Pancreas (tissue), 10 donors: ENCODE data around the gene UTP11. TPM values are rescaled to one million over a fixed set of nuclear protein-coding genes. Genes with fewer than 3 reads are reported as not detected.

Experiments
- ATAC-seq, 4 donors: fragments of 200-7000 bp; cut with Tn5 transposase; one replicate each; pipeline versions ENCODE4 v1.8.0 to v1.9.1; 2020; ENCODE audit warnings: mild to moderate bottlenecking in 4 of 4, moderate library complexity in 4 of 4
- DNase-seq, 6 donors: peaks; one replicate each; pipeline ENCODE4 v3.0.0-alpha.2; 2020
- FAIRE-seq: peaks from 2 replicates; lab custom pipeline; 2012; peaks lifted over from hg19 to GRCh38; lab: Jason Lieb, UNC
- H3K27ac ChIP-seq, 4 donors: fragments of 200-600 bp; sonication (generic); 1 replicate in 3 of 4; 2 replicates in 1 of 4; pipeline versions ENCODE4 v1.5.0 to v1.8.0; 2020
- H3K27me3 ChIP-seq, 4 donors: fragments of 200-600 bp; one replicate each; pipeline ENCODE4 v1.8.0; 2021
- H3K36me3 ChIP-seq, 3 donors: fragments of 200-600 bp; sonication (generic) in 1 of 3; one replicate each; pipeline versions ENCODE4 v1.5.0 to v1.8.0; 2020 to 2021
- H3K4me1 ChIP-seq, 3 donors: fragments of 200-600 bp; one replicate each; pipeline ENCODE4 v1.8.0; 2021
- H3K4me3 ChIP-seq, 4 donors: fragments of 200-600 bp; sonication (generic) in 2 of 4; one replicate each; pipeline versions ENCODE4 v1.5.0 to v1.8.0; 2020 to 2021
- H3K9me3 ChIP-seq, 4 donors: fragments of 200-600 bp; one replicate each; pipeline ENCODE4 v1.8.0; 2021
- CTCF ChIP-seq, 4 donors: fragments of 200-600 bp; sonication (generic) in 3 of 4; IDR thresholded peaks; one replicate each; pipeline versions ENCODE4 v1.5.0 to v1.8.0; 2021; ENCODE audit warnings: antibody characterized with exemption in 4 of 4
- WGBS, 2 donors: extraction: QIAGEN DNeasy Blood & Tissue Kit; methylation state at CpG; one replicate each; pipeline ENCODE4 v1.1.7; 2013; 5-methylcytosine and 5-hydroxymethylcytosine counted together
- intact Hi-C, 3 donors: fragments of 100-400 bp; cut with DNase I; formaldehyde crosslinking; loops; one replicate each; pipeline versions ENCODE4 v1.11.1 to v1.14.2; 2022
- polyA plus RNA-seq, 2 donors: library from polyadenylated mRNA; stranded (reverse); fragments of 200-250 nt; gene quantifications; one replicate each; pipeline ENCODE4 v1.2.3, GENCODE V29; 2013
- total RNA-seq, 6 donors: library from RNA; stranded (reverse); fragmentation: NEBNext Ultra II Directional in 4 of 6; extraction: Animal tissue kit (Norgen Biotek cat#: 25700) in 4 of 6; gene quantifications; one replicate each; pipeline versions ENCODE4 v1.2.1 to v1.2.4, GENCODE V29; 2021 to 2023
- donor health status: healthy with polysubstance abuse.
- donor health status: DM: no; HTN: no; CAD: no; lungs with moderate emphysema.
- donor health status: DM: no; HTN: no; CAD: no.
- donor health status: control.
- donor health status: control.
- donor health status: Bipolar disorder and iron deficiency.
- donor health status: DM: yes; HTN: yes; CAD: no.
- donor health status: DM: no; HTN: no; CAD: no.
- donor health status: DM: no; HTN: no; CAD: no.
- donor health status: DM: yes; HTN: yes; CAD: no.

Gene UTP11
- total and polyA plus RNA-seq, 8 donors: 7.8 to 16.6 (median 14.7) TPM

GRCh38 chr1:38003261-38004250 is 9.0 kb upstream of the UTP11 start:
- no peak for ATAC-seq
- no peaks in the 10 kb centered on the region for H3K9me3 ChIP-seq
- H3K27me3 ChIP-seq: no peaks in the 10 kb centered on the region
- DNase-seq: no peak
- no peak for TF ChIP-seq CTCF (IDR thresholded peaks at IDR 0.05)
- H3K4me1 ChIP-seq: peaks cover 0 to 21% (median 0%) of the 10 kb centered on the region in 3 donors
- no peak for FAIRE-seq
- intact Hi-C loops: no loop called here
- peak overlapping the region in 2 of 4 donors; percentile 52 to 60 for H3K4me3 ChIP-seq
- no peak overlapping the region for H3K27ac ChIP-seq
- 86 to 94% methylated on average over 8 of the region's 8 CpGs for WGBS, 2 donors
- H3K36me3 ChIP-seq: no peaks in the 10 kb centered on the region

DNA sequence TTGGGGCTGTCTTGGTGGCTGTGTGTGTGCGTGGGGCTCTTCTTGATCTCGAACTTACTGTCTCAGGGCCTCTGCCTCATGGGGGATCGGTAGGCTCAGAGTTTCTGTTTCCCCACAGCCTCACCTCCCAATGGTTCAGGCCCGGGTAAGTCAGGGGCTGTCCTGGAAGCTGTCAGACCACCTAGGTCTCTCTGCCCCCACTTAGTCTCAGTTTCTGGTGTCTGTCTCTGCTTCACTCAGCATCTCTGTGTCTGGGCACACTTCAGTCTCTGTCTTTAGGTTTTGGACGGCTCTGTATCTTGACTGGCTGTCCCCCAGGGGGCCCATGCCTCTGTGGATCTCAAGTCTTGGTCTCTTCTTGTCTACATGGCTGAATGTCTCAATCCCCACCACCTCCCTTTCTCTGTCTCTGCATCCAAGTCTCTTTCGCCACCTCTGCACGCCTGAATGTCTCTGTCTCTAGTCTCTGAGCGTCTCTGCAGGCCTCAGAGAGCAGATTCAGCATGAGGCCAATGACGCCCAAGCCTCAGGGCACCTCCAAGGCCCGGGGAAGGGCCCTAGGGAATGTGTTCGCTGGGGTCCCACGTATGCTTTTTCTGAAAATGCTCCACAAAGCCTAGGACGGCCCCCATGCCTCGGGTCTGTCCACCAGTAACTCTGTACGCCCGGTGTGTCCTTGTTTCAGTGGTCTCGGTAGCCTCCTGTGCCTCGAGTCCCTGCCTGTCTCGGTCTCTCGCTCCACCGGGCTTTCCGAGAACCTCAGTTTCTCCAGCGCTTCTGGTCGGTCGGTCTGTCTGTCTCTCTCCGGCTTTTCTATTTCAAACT is 8.0 kb upstream of the UTP11 start:
- H3K9me3 ChIP-seq: no peaks in the 10 kb centered on the region
- intact Hi-C loops: no loop called here
- FAIRE-seq: no peak
- DNase-seq: peak in 1 of 6 donors; percentile 56
- H3K36me3 ChIP-seq: no peaks in the 10 kb centered on the region
- WGBS, 2 donors: 20 to 24% methylated on average over 26 of the region's 26 CpGs
- H3K27ac ChIP-seq: no peak overlapping the region
- ATAC-seq: peak in 1 of 4 donors; percentile 3
- H3K4me1 ChIP-seq: peaks cover 0 to 14% (median 0%) of the 10 kb centered on the region in 3 donors
- H3K4me3 ChIP-seq: peak overlapping the region; percentile 33 to 60 (median 44)
- H3K27me3 ChIP-seq: no peaks in the 10 kb centered on the region
- TF ChIP-seq CTCF (IDR thresholded peaks at IDR 0.05): no peak

DNA sequence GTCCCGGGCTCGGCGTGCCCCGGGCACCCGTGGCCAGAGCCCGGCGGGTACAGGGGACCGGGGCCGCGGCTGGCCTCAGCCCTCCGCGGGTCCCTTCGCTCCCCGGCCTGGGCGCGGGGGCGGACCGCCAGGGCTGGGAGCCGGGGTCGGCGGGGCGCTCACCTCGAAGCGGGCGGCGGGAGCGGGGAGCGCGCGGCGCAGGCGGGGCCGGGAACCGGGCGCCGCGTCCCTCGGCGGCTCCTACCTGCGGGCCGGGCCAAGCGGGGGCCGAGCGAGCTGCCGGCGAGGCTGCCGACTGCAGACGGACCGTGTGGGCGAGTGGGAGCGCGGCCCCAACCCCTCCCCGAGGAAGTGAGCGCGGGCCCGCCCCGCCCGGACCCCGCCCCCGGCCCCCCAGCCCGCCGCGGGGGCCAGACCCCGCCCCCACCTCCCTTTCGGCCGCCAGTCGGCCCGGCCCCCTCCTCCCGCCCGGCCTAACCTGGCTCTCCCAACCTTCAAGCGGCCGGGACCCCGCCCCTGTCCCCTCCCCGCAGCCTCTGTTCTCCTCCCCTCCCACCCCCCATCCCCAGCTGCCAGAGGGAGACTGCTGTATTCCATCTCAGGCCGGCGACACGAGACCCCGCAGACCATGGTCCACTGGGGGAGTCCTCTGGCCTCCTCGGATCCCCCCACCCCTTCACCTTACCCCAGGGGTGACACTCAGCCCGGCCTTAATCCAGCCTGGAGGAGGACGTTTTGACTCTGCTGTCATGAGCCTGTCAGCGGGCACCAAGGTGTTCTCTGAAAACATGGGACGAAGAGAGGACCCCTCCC is 7.1 kb upstream of the UTP11 start, which contains the start of gene FHL3:
Gene FHL3, minus strand, starts transcription at position 320 of the 813 bp plus-strand sequence. CDS start 6,102 bp downstream, outside the sequence.
- H3K9me3 ChIP-seq: no peaks in the 10 kb centered on the region
- peak; percentile 69 to 89 (median 80) for DNase-seq

More for the DNA sequence above, 7.1 kb upstream of the UTP11 start, which contains the start of gene FHL3:
- H3K36me3 ChIP-seq: no peaks in the 10 kb centered on the region
- no peaks in the 10 kb centered on the region for H3K27me3 ChIP-seq
- H3K27ac ChIP-seq: peak within 1 kb of the TSS in 1 of 4 donors; percentile 41
- WGBS, 2 donors: 3 to 6% methylated on average over 25 to 83 of the region's 83 CpGs
- peaks cover 0 to 5% (median 0%) of the 10 kb centered on the region in 3 donors for H3K4me1 ChIP-seq
- no peak for TF ChIP-seq CTCF (IDR thresholded peaks at IDR 0.05)
- H3K4me3 ChIP-seq: peak within 1 kb of the TSS; percentile 33 to 60 (median 44)
- intact Hi-C loops: no loop called here
- ATAC-seq: peak; percentile 76 to 89 (median 83)
- no peak for FAIRE-seq
